Adipocyte (in vitro differentiated cells): ENCODE results near the gene ADCY7.
"Not testable (repeated sequence)": the region's sequence is repeated elsewhere in the genome, so short reads cannot be mapped to it uniquely, and the experiment has no call there.

Source experiments
- DNase-seq: peaks from one replicate; pipeline ENCODE4 v3.0.0-alpha.2; 2015; ENCODE audit warnings: low read depth
- H3K27me3 ChIP-seq: replicated peaks from 2 replicates; pipeline ENCODE4 v1.7.0; 2013; ENCODE audit warnings: mild to moderate bottlenecking, low read length, moderate library complexity; ENCODE audit not compliant: control insufficient read depth, insufficient read depth
- H3K36me3 ChIP-seq: 2 replicates; pipeline ENCODE4 v1.7.0; 2013; ENCODE audit warnings: low read length, mild to moderate bottlenecking, moderate library complexity; ENCODE audit not compliant: control insufficient read depth, insufficient read depth, severe bottlenecking
- H3K4me1 ChIP-seq: 2 replicates; pipeline ENCODE4 v1.7.0; 2013; ENCODE audit warnings: mild to moderate bottlenecking, low read length, moderate library complexity; ENCODE audit not compliant: control insufficient read depth, insufficient read depth
- H3K4me3 ChIP-seq: 2 replicates; pipeline ENCODE4 v1.7.0; 2013; ENCODE audit warnings: mild to moderate bottlenecking, low read length, moderate library complexity
- H3K9ac ChIP-seq: 2 replicates; pipeline ENCODE4 v1.7.0; 2013; ENCODE audit warnings: mild to moderate bottlenecking, low read length, moderate library complexity
- H3K9me3 ChIP-seq: 2 replicates; pipeline ENCODE4 v1.7.0; 2013; ENCODE audit warnings: mild to moderate bottlenecking, low read length, moderate library complexity; ENCODE audit not compliant: control insufficient read depth

Gene ADCY7

GRCh38 chr16:50338371-50339231 is 72.2 kb downstream of the ADCY7 start:
- H3K27me3 ChIP-seq = no peaks in the 10 kb centered on the region
- no peak overlapping the region for H3K9ac ChIP-seq
- peaks cover 23% of the 10 kb centered on the region for H3K4me1 ChIP-seq
- no peak overlapping the region for H3K4me3 ChIP-seq
- no peak for DNase-seq
- no peaks in the 10 kb centered on the region for H3K9me3 ChIP-seq
- H3K36me3 ChIP-seq = peaks cover 24% of the 10 kb centered on the region

- H3K4me1 ChIP-seq = peaks cover 23% of the 10 kb centered on the region
- no peaks in the 10 kb centered on the region for H3K27me3 ChIP-seq
- peak; percentile 69 for DNase-seq
- no peak overlapping the region for H3K4me3 ChIP-seq
- H3K9me3 ChIP-seq = no peaks in the 10 kb centered on the region
- peak overlapping the region; percentile 3 for H3K9ac ChIP-seq
- peaks cover 15% of the 10 kb centered on the region for H3K36me3 ChIP-seq
These were observed 74.2 kb downstream of the ADCY7 start for GRCh38 chr16:50340578-50340977.

GRCh38 chr16:50343566-50343965 is 77.2 kb downstream of the ADCY7 start:
- H3K27me3 ChIP-seq, H3K9ac ChIP-seq, H3K4me3 ChIP-seq, H3K9me3 ChIP-seq, DNase-seq: not testable (repeated sequence)
- Histone ChIP-seq H3K4me1 (peaks cover 20% of the 10 kb centered on the region), H3K36me3 (peaks cover 15% of the 10 kb centered on the region)

- not testable (repeated sequence) for H3K9me3 ChIP-seq, DNase-seq, H3K9ac ChIP-seq, H3K27me3 ChIP-seq, H3K4me3 ChIP-seq
- Histone ChIP-seq H3K4me1 (peaks cover 20% of the 10 kb centered on the region), H3K36me3 (peaks cover 16% of the 10 kb centered on the region)
These were observed 78.9 kb downstream of the ADCY7 start for GRCh38 chr16:50345210-50345609.

GRCh38 chr16:50351116-50351515 is 84.8 kb downstream of the ADCY7 start:
- Histone ChIP-seq H3K4me3 (no peak overlapping the region), H3K36me3 (peaks cover 50% of the 10 kb centered on the region), H3K4me1 (peaks cover 11% of the 10 kb centered on the region), H3K9me3 (no peaks in the 10 kb centered on the region), H3K9ac (no peak overlapping the region), H3K27me3 (no peaks in the 10 kb centered on the region)
- no peak for DNase-seq

GRCh38 chr16:50351952-50352351 is 85.6 kb downstream of the ADCY7 start:
- no peaks in the 10 kb centered on the region for H3K9me3 ChIP-seq
- peaks cover 15% of the 10 kb centered on the region for H3K4me1 ChIP-seq
- no peak overlapping the region for H3K4me3 ChIP-seq
- H3K9ac ChIP-seq = no peak overlapping the region
- no peaks in the 10 kb centered on the region for H3K27me3 ChIP-seq
- DNase-seq = no peak
- peaks cover 50% of the 10 kb centered on the region for H3K36me3 ChIP-seq

GRCh38 chr16:50354082-50354481 is 87.7 kb downstream of the ADCY7 start:
- Histone ChIP-seq H3K4me3 (no peak overlapping the region), H3K4me1 (peaks cover 18% of the 10 kb centered on the region), H3K36me3 (peaks cover 50% of the 10 kb centered on the region), H3K27me3 (no peaks in the 10 kb centered on the region), H3K9me3 (no peaks in the 10 kb centered on the region), H3K9ac (no peak overlapping the region)
- DNase-seq = no peak

GRCh38 chr16:50354629-50355456 is 88.5 kb downstream of the ADCY7 start:
- Histone ChIP-seq H3K9ac (no peak overlapping the region), H3K4me1 (peaks cover 18% of the 10 kb centered on the region), H3K4me3 (no peak overlapping the region), H3K36me3 (peaks cover 51% of the 10 kb centered on the region), H3K27me3 (no peaks in the 10 kb centered on the region), H3K9me3 (no peaks in the 10 kb centered on the region)
- DNase-seq = peak; percentile 71

- H3K9me3 ChIP-seq = no peaks in the 10 kb centered on the region
- H3K9ac ChIP-seq = no peak overlapping the region
- no peak for DNase-seq
- H3K36me3 ChIP-seq = peaks cover 43% of the 10 kb centered on the region
- H3K27me3 ChIP-seq = no peaks in the 10 kb centered on the region
- no peak overlapping the region for H3K4me3 ChIP-seq
- H3K4me1 ChIP-seq = peaks cover 11% of the 10 kb centered on the region
These were observed 93.3 kb downstream of the ADCY7 start for GRCh38 chr16:50359626-50360025.

GRCh38 chr16:50360033-50360778 is 93.9 kb downstream of the ADCY7 start:
- H3K36me3 ChIP-seq = peaks cover 49% of the 10 kb centered on the region

GRCh38 chr16:50360779-50361178 is 94.4 kb downstream of the ADCY7 start:
- Histone ChIP-seq H3K4me3 (no peak overlapping the region), H3K36me3 (peaks cover 49% of the 10 kb centered on the region), H3K9ac (no peak overlapping the region), H3K9me3 (no peaks in the 10 kb centered on the region), H3K4me1 (peaks cover 11% of the 10 kb centered on the region), H3K27me3 (no peaks in the 10 kb centered on the region)
- DNase-seq = no peak

More at GRCh38 chr16:50360033-50360778, 93.9 kb downstream of the ADCY7 start:
- H3K9me3 ChIP-seq = no peaks in the 10 kb centered on the region
- no peak overlapping the region for H3K4me3 ChIP-seq
- H3K9ac ChIP-seq = no peak overlapping the region
- H3K27me3 ChIP-seq = no peaks in the 10 kb centered on the region
- peak; percentile 53 for DNase-seq
- H3K4me1 ChIP-seq = peaks cover 11% of the 10 kb centered on the region
